ENCODE data around the gene FLOT2.
A peak's percentile ranks its signal among the peaks of the same experiment; 100 is the strongest.
"Not testable (repeated sequence)": the region's sequence is repeated elsewhere in the genome, so short reads cannot be mapped to it uniquely, and the experiment has no call there.

Gene FLOT2, protein sequence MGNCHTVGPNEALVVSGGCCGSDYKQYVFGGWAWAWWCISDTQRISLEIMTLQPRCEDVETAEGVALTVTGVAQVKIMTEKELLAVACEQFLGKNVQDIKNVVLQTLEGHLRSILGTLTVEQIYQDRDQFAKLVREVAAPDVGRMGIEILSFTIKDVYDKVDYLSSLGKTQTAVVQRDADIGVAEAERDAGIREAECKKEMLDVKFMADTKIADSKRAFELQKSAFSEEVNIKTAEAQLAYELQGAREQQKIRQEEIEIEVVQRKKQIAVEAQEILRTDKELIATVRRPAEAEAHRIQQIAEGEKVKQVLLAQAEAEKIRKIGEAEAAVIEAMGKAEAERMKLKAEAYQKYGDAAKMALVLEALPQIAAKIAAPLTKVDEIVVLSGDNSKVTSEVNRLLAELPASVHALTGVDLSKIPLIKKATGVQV

GRCh38 chr17:28896884-28897768, at the start of gene FLOT2:
Gene FLOT2, minus strand, starts transcription at chr17:28897733. Its CDS starts 159 bp downstream, at chr17:28897574.
- DNase-seq = peak; percentile 68

- peak; percentile 24 for DNase-seq
These were observed 48.7 kb upstream of the FLOT2 start for GRCh38 chr17:28946239-28946638.

DNA sequence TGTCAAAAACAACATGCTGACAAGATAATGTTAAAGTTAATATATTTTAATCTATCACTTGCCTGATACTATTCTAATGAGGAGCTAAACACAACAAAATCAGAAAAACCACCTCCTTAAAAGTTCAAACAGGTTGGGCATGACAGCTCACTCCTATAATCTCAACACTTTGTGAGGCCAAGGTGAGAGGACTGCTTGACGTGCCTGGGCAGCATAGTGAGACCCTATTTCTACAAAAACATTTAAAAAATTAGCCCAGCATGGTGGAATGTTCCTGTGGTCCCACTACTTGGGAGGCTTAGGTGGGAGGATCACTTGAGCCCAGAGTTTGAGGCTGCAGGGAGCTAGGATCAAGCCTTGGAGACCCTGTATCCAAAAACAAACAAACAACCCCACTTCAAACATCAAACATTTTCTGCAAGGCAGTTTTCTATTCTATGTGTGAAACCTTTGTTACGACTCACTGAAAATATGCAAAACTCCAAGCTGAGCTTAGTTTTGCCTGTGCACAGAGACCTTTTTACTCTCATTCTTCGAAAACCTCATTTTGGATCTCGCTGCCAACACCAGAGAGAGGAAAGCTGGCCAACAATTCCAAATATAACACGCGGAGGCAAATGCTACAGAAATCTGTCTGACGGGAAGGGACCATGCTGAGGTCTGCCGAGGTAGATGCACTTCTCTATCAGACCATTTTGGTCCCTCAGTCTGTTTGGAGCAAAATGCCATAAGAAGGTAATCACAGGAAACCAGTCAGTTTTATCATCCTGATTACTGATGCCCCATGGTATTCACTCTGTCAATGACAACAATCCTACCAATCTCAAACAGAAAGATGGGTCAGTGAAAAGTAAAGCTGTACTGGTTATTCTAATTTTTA, 47.6 kb upstream of the FLOT2 start:
- DNase-seq = no peak

DNA sequence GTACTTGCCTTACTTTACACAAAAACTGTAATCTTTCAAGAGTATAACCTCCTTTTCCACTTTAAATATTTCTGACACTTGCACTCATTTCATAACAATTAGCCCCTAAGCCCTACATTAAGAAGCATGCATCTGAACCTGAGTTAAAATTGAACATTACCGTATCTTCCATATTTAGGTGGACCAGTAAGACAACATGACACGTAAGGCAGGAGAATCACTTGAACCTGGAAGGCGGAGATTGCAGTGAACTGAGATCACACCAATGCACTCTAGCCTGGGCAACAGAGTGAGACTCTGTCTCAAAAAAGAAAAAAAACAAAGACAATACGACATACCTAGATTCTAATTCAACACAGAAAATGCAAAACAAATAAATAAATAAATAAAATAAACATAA, 46.8 kb upstream of the FLOT2 start:
- DNase-seq = no peak

DNA sequence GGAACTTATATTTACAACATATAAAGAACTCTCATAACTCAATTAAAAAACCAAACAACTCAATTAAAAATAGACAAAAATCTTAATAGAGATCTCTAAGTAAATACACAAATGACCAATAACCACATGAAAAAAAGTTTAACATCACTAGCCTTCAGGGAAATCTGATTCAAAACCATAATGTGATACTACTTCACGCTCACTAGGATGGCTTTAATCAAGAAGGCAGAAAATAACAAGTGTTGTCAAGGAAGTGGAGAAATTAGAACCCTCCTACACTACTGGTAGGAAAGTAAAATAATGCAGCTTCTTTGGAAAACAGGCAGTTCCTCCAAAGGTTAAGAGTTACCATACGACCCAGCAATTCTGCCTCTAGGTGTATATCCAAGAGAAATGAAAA, 45.4 kb upstream of the FLOT2 start:
- DNase-seq = no peak

DNA sequence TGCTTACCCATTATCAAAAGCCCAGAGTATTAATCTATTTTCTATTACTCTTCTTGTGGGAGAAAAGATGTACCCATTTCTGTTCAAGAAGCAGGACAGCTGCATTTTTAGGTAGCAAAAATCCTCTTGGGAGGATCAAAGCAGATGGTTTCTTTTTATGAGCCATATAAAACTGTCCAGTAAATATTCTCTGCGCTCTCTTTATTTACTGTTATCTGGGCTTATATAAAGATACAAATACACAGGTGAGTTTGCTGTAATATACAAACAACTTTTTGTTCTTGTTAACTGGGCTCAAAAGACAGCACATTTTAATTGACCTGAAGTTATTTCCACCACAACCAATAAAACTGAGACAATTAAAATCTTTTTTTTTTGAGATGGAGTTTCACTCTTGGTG, 43.7 kb upstream of the FLOT2 start:
- no peak for DNase-seq

DNA sequence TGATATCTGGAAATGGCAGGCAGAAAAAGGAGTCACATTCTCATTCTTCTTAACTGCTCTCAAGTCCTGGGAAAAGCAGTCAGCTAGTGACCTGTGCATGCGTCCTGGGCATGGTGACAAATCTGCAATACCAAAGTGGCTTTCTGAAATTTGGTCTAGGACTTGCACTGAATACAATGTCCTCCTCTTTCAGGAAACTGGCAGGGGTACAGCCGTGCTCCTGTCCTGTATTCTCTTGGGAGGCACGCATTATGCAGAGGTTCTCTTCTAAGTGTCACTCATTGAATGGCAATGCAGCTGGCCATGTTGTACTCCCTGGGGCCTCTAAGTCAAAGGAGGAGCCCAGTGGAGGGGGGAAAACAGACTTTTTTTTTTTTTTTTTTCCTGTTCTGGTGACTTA, 43.1 kb upstream of the FLOT2 start:
- no peak for DNase-seq

GRCh38 chr17:28940142-28940541, 42.6 kb upstream of the FLOT2 start:
- no peak for DNase-seq

DNA sequence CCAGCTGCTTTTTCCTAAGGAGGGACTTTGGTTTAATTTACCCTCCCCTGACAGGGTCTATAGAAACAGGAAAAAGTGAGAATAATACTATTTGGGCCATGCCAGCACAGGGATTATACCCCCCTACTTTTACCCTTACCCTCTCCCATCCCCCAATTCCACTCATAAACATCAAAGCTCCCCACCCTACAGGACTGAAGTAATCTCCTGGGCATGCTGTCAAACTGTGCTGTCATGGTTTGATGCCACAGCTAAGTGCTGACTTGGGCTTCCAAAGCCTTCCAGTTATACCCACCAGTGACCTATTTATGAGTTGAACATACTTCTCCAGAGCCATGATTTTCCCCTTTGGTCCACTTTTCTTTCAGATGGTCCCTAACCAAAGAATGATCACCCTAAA, 41.0 kb upstream of the FLOT2 start:
- DNase-seq = no peak

DNA sequence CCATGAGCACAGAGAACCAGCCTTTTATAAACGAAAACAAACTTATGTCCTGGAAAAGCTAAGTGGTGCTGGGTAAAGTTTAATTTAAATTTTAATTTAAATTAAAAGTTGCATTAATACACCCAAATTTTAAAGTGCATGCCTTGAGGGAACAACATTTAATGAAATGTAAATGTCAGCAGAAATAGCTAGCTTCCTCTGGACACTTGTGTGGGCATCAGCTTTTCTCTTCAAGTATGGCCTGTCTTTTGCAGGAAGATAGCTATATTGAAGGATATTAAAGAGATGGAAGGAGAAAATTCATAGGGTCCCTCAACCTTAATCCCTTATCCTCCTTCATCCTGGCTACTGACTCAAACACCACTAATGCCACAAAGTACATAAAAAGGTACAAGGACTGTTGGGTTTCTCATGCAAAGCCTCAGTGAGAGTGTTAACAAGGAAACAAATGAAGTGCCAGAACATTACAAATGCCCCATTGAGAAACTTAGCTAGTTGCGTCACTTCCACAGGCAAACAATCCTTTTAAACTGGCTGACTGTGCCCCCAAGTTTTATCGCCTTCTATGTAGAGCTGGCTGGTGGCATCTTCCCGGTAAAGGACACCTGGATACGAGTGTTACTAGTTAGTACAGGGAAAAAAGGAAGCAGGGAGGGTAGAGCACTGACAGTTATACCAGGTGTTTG, 39.7 kb upstream of the FLOT2 start:
- no peak for DNase-seq

DNA sequence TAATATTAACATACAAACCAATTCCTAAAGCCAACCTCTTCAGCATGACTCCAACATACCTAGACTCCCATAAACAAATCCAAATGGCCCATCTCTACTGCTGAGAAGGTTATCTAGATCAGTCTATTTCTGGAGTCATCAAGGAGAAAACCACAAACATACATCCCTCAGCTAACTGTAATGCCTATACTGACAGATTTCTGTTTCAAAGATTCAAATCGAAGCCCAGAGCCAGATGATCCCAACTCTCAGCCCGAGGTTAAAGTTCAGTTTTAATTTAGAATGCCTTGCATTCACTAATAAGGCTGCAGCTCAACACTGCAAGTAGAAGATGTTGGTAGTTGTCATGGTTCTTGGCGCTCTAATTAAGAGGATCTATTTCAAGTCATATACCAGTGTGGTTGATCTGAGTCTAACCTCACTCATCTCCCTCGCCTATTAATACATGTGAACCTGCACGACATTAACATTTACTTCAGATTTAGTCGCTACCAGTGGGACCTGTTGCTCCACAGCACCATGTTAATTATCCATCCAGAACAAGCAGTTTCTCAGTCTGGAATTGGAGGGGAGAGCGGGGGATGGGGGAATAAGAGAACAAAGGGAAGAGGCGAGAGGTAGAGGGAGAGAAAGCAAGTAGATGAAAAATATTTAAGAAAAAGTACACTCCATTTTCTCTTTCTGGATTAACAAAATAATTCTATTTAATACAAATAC, 38.4 kb upstream of the FLOT2 start:
- no peak for DNase-seq

DNA sequence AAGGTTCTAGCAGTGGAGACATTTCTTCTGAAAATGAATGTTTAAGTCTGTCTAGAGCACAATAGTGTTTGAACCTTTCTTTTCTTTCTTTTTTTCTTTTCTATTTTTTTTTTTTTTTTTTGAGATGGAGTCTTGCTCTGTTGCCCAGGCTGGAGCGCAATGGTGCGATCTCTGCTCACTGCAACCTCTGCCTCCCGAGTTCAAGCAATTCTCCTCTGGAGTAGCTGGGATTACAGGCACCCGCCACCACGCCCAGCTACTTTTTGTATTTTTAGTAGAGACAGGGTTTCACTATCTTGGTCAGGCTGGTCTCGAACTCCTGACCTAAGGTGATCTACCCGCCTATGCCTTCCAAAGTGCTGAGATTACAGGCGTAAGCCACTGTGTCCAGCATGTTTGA, 37.0 kb upstream of the FLOT2 start:
- DNase-seq = not testable (repeated sequence)

DNA sequence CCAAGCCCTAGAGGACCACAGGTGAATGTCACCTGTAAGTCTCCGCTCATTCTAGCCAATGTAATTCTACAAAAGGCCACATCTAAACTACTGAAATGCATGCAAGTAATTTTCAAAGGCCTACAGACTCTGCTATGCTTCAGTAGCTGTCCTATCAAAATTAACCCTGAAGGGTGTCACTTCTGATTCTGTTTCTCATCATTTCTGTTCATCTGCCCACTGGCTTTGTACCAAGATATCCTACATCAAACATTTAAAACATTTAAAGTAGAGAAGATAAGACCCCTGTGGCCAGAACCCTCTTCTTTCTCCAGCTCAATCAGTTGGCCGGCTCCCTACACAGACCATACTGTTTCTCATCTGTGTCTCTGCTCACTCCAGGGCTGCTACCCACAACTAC, 32.3 kb upstream of the FLOT2 start:
- no peak for DNase-seq

DNA sequence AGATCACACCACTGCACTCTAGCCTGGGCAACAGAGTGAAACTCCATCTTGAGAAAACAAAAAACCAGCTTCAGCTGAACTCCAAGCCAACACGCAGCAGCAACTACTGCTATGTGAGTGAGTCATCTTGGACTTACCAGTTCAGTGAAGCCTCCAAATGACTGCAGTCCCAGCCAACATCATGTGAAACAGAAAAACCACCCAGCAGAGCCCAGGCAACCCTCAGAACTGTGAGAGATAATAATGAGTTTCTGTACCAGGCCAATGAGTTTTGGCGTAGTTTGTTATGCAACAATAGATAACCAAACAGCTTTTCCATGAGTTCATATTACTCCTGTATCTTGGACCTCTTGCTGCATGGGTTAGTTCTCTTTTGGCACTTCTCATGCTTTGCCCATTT, 30.5 kb upstream of the FLOT2 start:
- peak; percentile 39 for DNase-seq

GRCh38 chr17:28926786-28927185, 29.3 kb upstream of the FLOT2 start:
- DNase-seq = no peak

DNA sequence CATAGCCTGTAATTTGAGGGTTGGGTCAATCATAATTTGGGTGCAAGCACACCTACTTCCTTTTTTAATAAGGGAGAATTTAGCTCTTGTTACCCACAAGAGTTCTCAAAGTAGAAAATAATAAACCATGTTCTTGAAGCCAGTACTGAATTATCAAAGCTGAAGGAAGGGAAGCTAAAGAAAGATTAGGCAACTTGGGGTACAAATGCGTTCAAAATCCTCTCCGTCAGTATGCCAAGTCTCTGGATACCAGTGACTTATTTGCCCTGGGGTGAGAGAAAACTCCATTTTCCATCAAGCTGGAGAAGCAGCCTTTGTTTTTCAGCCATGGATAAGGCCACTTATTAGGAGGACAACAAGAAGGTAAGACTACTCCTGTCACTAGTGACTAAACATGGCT, 28.8 kb upstream of the FLOT2 start:
- no peak for DNase-seq

GRCh38 chr17:28925912-28926365, 28.4 kb upstream of the FLOT2 start:
- DNase-seq = peak; percentile 89

DNA sequence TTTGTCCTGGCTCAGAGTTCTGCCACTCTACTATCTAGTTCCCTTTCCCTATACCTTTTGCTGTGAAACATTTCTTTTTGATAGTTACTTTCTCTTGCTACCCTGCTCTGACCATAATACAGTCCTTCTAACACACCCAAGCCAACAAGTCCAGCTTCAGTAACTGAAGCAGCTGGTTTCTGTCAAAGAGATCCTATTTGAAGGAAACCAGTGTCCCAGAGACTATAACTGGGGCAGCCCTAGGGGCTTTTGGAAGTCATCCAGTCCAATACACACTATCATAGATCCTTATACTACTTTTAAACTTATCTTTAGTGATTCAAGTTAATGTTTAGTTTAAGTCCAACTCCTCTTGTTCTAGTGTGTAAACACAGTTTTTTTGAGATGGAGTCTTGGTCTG, 22.7 kb upstream of the FLOT2 start:
- DNase-seq = no peak

DNA sequence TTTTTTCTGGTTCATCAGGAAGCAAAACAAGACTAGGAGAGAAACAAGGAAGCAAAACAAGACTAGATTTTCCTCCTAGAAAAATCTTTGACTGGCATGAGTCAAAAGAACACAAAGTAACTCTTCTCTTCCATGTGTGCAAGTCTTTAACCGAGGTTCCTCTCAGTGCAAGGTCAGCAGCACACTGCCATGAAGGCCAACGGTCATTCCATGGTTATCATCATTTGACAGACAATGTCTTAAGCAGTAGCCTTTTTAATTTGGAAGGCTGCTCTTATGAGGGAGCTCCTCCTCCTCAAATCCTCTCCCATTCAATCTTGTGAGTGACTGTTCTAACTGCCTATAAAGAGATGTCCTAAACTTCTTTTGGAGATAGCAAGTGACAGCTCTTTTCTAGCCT, 20.8 kb upstream of the FLOT2 start:
- no peak for DNase-seq

DNA sequence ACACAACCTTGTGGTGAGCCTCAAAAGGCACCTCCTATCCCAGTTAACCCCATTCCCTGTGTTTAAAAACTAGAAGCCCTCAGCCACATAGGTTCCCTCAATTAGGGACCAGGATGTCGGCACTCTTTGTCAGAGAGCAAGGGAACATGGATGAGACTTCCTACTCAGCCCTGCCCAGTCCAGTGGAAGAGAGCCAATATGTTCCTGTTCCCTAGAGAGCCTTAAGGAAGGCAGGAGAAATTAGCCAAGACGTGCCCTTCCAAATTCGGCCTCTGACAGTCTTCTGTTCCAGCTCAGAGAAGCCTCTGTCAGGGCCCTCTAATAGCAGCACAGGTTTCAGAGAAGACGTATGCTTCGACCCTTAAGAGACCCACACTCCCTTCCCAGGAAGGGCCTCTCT, 19.9 kb upstream of the FLOT2 start:
- DNase-seq = no peak

GRCh38 chr17:28917029-28917428, 19.5 kb upstream of the FLOT2 start:
- DNase-seq = no peak

All from CD4-positive, alpha-beta T cell treated with Interleukin-12 subunit alpha and Interleukin-12 subunit beta, for 1 hour (primary cell).